Gastroesophageal sphincter (tissue), 3 donors: ENCODE measurements around the gene COA3.

Source experiments
- CTCF ChIP-seq, 4 experiments: fragments of 200-600 bp in 2 of 4; fragments of 450-650 bp in 2 of 4; sonication (generic) in 1 of 4; IDR thresholded peaks; one replicate each; pipeline ENCODE4 v1.5.1; 2017 to 2019; ENCODE audit warnings: antibody characterized with exemption in 4 of 4, mild to moderate bottlenecking in 2 of 4, moderate library complexity in 2 of 4
- EP300 ChIP-seq: sonication (generic); formaldehyde crosslinking; IDR thresholded peaks from one replicate; pipeline ENCODE4 v1.6.1; 2017; ENCODE audit warnings: antibody characterized with exemption, mild to moderate bottlenecking
- POLR2A ChIP-seq, 2 donors: fragments of 450-650 bp; IDR thresholded peaks; one replicate each; pipeline ENCODE4 v1.6.1; 2017; ENCODE audit warnings: antibody characterized with exemption in 2 of 2, mild to moderate bottlenecking in 2 of 2, moderate library complexity in 1 of 2
- POLR2AphosphoS5 ChIP-seq: sonication (generic); formaldehyde crosslinking; IDR thresholded peaks from one replicate; pipeline ENCODE4 v1.6.1; 2017; ENCODE audit warnings: antibody characterized with exemption

GRCh38 chr17:42784811-42785592 is 13.5 kb downstream of the COA3 start:
- no peak for TF ChIP-seq CTCF (IDR thresholded peaks at IDR 0.05)
- no peak for TF ChIP-seq POLR2A (IDR thresholded peaks at IDR 0.05)
- no peak for TF ChIP-seq POLR2AphosphoS5
- TF ChIP-seq EP300: no peak
